ENCODE data around the gene PP2D1. TPM values are rescaled to one million over a fixed set of nuclear protein-coding genes. Genes with fewer than 3 reads are reported as not detected.
A peak's percentile ranks its signal among the peaks of the same experiment; 100 is the strongest.

Gene PP2D1
- total and polyA plus RNA-seq, 9 of the 15 experiments (the other 6 are each of a cell fraction or from before 2014, with no cell fraction given) = 0.07 to 0.10 TPM; not detected in 7

DNA sequence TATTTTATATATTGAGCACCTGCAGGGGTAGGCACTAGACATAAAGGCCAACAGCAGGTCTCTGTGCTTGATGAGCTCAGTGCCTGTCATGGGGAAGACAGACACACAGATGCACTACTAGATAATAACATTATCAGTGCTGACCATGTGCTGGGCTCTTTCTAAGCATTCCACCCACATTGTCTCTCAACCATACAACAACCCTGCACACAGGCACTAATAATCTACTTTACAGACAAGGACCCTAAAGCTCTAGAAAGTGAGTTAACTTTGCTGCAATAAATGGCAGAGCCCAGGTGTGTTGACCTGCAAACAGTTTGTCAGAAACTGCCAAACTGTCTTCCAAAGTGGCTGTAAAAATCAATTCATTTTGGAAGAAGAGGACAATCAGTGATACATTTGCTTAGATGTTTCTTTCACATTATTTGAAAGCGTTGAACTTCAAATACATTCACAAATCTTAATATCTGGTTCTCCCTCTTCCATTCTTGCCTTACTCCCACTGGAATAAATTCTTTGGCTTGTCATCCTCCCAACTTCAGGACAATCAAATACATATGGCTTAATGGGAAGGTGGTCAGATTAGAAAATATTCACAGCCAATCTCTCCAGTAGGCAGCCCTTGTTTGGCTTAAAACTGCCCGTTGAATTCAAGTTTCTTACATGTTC is 11.0 kb upstream of the PP2D1 start (continued):
- TF ChIP-seq, protein P1, sequence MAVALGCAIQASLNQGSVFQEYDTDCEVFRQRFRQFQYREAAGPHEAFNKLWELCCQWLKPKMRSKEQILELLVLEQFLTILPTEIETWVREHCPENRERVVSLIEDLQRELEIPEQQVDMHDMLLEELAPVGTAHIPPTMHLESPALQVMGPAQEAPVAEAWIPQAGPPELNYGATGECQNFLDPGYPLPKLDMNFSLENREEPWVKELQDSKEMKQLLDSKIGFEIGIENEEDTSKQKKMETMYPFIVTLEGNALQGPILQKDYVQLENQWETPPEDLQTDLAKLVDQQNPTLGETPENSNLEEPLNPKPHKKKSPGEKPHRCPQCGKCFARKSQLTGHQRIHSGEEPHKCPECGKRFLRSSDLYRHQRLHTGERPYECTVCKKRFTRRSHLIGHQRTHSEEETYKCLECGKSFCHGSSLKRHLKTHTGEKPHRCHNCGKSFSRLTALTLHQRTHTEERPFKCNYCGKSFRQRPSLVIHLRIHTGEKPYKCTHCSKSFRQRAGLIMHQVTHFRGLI (CRISPR knock-in tag; IDR thresholded peaks at IDR 0.05) = no peak
- TF ChIP-seq, protein P2, sequence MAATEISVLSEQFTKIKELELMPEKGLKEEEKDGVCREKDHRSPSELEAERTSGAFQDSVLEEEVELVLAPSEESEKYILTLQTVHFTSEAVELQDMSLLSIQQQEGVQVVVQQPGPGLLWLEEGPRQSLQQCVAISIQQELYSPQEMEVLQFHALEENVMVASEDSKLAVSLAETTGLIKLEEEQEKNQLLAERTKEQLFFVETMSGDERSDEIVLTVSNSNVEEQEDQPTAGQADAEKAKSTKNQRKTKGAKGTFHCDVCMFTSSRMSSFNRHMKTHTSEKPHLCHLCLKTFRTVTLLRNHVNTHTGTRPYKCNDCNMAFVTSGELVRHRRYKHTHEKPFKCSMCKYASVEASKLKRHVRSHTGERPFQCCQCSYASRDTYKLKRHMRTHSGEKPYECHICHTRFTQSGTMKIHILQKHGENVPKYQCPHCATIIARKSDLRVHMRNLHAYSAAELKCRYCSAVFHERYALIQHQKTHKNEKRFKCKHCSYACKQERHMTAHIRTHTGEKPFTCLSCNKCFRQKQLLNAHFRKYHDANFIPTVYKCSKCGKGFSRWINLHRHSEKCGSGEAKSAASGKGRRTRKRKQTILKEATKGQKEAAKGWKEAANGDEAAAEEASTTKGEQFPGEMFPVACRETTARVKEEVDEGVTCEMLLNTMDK (IDR thresholded peaks at IDR 0.05; ENCODE audit: borderline replicate concordance, insufficient read depth, low read depth, low read length, poor library complexity, severe bottlenecking) = no peak
- peak; percentile 95 for TF ChIP-seq FOXM1 (IDR thresholded peaks at IDR 0.05; ENCODE audit: low read depth)
- TF ChIP-seq FOXM1 (CRISPR knock-in tag; IDR thresholded peaks at IDR 0.05; ENCODE audit: low read depth) = no peak
- no peak for TF ChIP-seq TBP (optimal IDR thresholded peaks at IDR 0.05; ENCODE audit: low read depth, low read length)
- TF ChIP-seq VEZF1 (CRISPR knock-in tag; IDR thresholded peaks at IDR 0.05) = peak; percentile 75
- 0 out of 2 replicates have a peak, but pooled peaks have one; percentile 26 for TF ChIP-seq HCFC1 (IDR thresholded peaks at IDR 0.05; ENCODE audit: low read depth, low read length)
- TF ChIP-seq, protein P3, sequence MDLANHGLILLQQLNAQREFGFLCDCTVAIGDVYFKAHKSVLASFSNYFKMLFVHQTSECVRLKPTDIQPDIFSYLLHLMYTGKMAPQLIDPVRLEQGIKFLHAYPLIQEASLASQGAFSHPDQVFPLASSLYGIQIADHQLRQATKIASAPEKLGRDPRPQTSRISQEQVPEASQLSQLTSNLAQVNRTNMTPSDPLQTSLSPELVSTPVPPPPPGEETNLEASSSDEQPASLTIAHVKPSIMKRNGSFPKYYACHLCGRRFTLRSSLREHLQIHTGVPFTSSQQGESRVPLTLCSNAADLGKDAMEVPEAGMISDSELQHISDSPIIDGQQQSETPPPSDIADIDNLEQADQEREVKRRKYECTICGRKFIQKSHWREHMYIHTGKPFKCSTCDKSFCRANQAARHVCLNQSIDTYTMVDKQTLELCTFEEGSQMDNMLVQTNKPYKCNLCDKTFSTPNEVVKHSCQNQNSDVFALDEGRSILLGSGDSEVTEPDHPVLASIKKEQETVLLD (IDR thresholded peaks at IDR 0.05) = no peak
- TF ChIP-seq ZNF354B (CRISPR knock-in tag; IDR thresholded peaks at IDR 0.05) = no peak
- peak; percentile 64; the same call in 1 of the 2 replicates for TF ChIP-seq ZNF644 (tag; IDR thresholded peaks at IDR 0.05; ENCODE audit: low read depth)
- no peak for TF ChIP-seq CEBPG (CRISPR knock-in tag; IDR thresholded peaks at IDR 0.05)
- peak in 1 of 2 experiments; percentile 45; a peak in 1 of 4 replicates for TF ChIP-seq CEBPG (tag; conservative IDR thresholded peaks at IDR 0.05 in 1 of 2, IDR thresholded peaks at IDR 0.05 in 1 of 2)
- TF ChIP-seq NFATC3 (IDR thresholded peaks at IDR 0.05) = 0 out of 2 replicates have a peak, but pooled peaks have one; percentile 69
- TF ChIP-seq ZNF274 (IDR thresholded peaks at IDR 0.05; ENCODE audit: borderline replicate concordance, low read depth, low read length) = peak; percentile 74
- no peak for TF ChIP-seq IRF9 (tag; IDR thresholded peaks at IDR 0.05)
- no peak for TF ChIP-seq C11orf30 (IDR thresholded peaks at IDR 0.05; ENCODE audit: low read depth)
- no peak for TF ChIP-seq FOXO4 (CRISPR knock-in tag; IDR thresholded peaks at IDR 0.05)
- peak in 1 of 2 experiments; percentile 24; a peak in 1 of 4 replicates for TF ChIP-seq RAD21 (CRISPR knock-in tag; conservative IDR thresholded peaks at IDR 0.05 in 1 of 2, IDR thresholded peaks at IDR 0.05 in 1 of 2)

Data from K562 (cell line).